Measurements from ENCODE around the gene ZFR2. TPM values are rescaled to one million over a fixed set of nuclear protein-coding genes. Genes with fewer than 3 reads are reported as not detected.

ZFR2 gene
- total and polyA plus RNA-seq, 4 donors = not detected

DNA sequence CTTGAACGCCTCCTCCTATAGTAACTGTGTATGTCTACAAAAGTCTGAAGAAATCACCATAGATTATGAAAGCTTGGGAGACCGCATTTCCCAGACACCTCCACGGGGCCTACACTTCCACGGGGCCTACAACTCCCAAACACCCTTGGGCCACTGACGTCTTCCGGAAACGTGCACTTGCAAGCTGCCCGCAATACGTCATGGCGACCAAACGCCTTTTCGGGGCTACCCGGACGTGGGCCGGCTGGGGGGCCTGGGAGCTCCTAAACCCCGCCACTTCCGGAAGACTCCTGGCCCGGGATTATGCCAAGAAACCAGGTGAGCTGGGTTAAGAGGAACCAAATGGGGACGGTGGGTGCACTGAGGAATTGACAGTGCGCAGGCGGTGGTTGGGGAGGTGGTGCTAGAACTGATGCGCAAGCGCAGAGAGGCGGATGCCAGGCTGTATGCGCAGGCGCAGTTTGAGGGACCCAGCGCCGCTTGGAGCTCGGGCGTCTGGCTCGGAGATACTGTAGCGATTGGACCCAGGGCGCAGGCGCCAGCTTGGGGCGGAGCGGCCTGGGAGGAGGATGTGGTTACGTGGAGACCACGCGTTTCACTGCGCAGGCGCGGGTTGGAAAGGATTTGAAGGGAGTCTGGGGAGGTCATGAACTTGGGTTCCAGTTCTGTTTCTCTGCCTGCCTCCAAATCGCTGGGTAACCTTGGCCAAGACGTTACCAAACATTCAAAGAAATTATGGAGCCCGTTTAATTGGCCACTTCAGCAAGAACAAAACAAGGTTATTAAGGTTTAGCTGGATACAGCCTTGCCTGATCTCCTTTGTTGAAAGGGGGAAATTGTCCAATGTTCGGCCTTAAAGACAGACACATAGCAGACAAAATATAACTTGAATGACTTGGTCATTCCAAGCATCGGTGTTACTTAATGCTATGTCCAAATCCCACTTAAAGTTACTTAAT lies 106.1 kb downstream of the ZFR2 start, which contains the start of gene MRPL54:
TSS of gene MRPL54 (plus strand) at position 182 of the 959 bp plus-strand sequence. CDS start at position 201, 19 bp downstream.
- H3K27ac ChIP-seq (ENCODE audit: low read depth in 1 of 2, low read length in 2 of 2) = peak within 1 kb of the TSS; percentile 94 to 100
- H3K9me3 ChIP-seq (ENCODE audit: control insufficient read depth in 4 of 4, low read length in 3 of 4) = no peaks in the 10 kb centered on the region
- WGBS = 3% methylated on average over 47 of the region's 47 CpGs
- no peaks in the 10 kb centered on the region for H3K27me3 ChIP-seq (ENCODE audit: control insufficient read depth in 4 of 4, insufficient read depth in 4 of 4, low read length in 3 of 4)
- H3K36me3 ChIP-seq (ENCODE audit: control insufficient read depth in 4 of 4, insufficient read depth in 3 of 4, low read depth in 1 of 4, low read length in 3 of 4) = peaks cover 2 to 22% (median 5%) of the 10 kb centered on the region in 4 donors
- H3K4me3 ChIP-seq (ENCODE audit: low read depth in 1 of 3, low read length in 3 of 3) = peak within 1 kb of the TSS; percentile 78 to 90 (median 83)
- peak within 1 kb of the TSS; percentile 87 to 96 for H3K9ac ChIP-seq (ENCODE audit: low read depth in 1 of 2, low read length in 2 of 2)
- DNase-seq (ENCODE audit: low spot score) = peak; percentile 99
- H3K4me1 ChIP-seq (ENCODE audit: control insufficient read depth in 4 of 4, insufficient read depth in 4 of 4, low read length in 3 of 4) = peaks cover 5 to 22% (median 14%) of the 10 kb centered on the region in 4 donors
- TF ChIP-seq FOXA1 (IDR thresholded peaks at IDR 0.05) (no peak), JUND (IDR thresholded peaks at IDR 0.05) (peak; percentile 60 to 71), RXRA (IDR thresholded peaks at IDR 0.05) (peak; percentile 25 to 67), MAX (IDR thresholded peaks at IDR 0.05) (no peak), HNF4A (conservative IDR thresholded peaks at IDR 0.05) (peak in 1 of 2 donors; percentile 37), TAF1 (conservative IDR thresholded peaks at IDR 0.05) (peak; percentile 91), SP1 (IDR thresholded peaks at IDR 0.05) (peak; percentile 56), RAD21 (IDR thresholded peaks at IDR 0.05) (peak in 1 of 2 donors; percentile 32), HNF4G (IDR thresholded peaks at IDR 0.05) (peak; percentile 9), CTCF (IDR thresholded peaks at IDR 0.05; ENCODE audit: low read depth, low read length, missing input control) (no peak), FOXA2 (IDR thresholded peaks at IDR 0.05) (no peak), YY1 (IDR thresholded peaks at IDR 0.05) (peak; percentile 96), GABPA (IDR thresholded peaks at IDR 0.05 in 1 of 2, conservative IDR thresholded peaks at IDR 0.05 in 1 of 2) (peak; percentile 55 to 88), ZBTB33 (IDR thresholded peaks at IDR 0.05) (no peak), NR2F2 (IDR thresholded peaks at IDR 0.05) (peak; percentile 31), EGR1 (IDR thresholded peaks at IDR 0.05; ENCODE audit: low read depth in 2 of 2) (peak in 1 of 2 donors; percentile 25)
- TF ChIP-seq, protein P1, sequence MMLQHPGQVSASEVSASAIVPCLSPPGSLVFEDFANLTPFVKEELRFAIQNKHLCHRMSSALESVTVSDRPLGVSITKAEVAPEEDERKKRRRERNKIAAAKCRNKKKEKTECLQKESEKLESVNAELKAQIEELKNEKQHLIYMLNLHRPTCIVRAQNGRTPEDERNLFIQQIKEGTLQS (IDR thresholded peaks at IDR 0.05) = no peak
- TF ChIP-seq, protein P2, sequence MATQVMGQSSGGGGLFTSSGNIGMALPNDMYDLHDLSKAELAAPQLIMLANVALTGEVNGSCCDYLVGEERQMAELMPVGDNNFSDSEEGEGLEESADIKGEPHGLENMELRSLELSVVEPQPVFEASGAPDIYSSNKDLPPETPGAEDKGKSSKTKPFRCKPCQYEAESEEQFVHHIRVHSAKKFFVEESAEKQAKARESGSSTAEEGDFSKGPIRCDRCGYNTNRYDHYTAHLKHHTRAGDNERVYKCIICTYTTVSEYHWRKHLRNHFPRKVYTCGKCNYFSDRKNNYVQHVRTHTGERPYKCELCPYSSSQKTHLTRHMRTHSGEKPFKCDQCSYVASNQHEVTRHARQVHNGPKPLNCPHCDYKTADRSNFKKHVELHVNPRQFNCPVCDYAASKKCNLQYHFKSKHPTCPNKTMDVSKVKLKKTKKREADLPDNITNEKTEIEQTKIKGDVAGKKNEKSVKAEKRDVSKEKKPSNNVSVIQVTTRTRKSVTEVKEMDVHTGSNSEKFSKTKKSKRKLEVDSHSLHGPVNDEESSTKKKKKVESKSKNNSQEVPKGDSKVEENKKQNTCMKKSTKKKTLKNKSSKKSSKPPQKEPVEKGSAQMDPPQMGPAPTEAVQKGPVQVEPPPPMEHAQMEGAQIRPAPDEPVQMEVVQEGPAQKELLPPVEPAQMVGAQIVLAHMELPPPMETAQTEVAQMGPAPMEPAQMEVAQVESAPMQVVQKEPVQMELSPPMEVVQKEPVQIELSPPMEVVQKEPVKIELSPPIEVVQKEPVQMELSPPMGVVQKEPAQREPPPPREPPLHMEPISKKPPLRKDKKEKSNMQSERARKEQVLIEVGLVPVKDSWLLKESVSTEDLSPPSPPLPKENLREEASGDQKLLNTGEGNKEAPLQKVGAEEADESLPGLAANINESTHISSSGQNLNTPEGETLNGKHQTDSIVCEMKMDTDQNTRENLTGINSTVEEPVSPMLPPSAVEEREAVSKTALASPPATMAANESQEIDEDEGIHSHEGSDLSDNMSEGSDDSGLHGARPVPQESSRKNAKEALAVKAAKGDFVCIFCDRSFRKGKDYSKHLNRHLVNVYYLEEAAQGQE (IDR thresholded peaks at IDR 0.05) = peak; percentile 67
